NCI-H526 (cell line): Measurements from ENCODE around the gene SMOC1.

ENCODE experiments used
- DNase-seq, 2 experiments: peaks; one replicate each; lab custom pipeline; 2025; lab: John Stamatoyannopoulos, UW

The SMOC1 gene

GRCh38 chr14:70045310-70045709, 166.1 kb downstream of the SMOC1 start:
- DNase-seq: no peak

GRCh38 chr14:70045844-70046535, 166.8 kb downstream of the SMOC1 start:
- peak; percentile 46 to 91 for DNase-seq

- DNase-seq: no peak
These were observed 168.5 kb downstream of the SMOC1 start for GRCh38 chr14:70047598-70048312.

- no peak for DNase-seq
These were observed 169.1 kb downstream of the SMOC1 start for GRCh38 chr14:70048313-70048654.

DNA sequence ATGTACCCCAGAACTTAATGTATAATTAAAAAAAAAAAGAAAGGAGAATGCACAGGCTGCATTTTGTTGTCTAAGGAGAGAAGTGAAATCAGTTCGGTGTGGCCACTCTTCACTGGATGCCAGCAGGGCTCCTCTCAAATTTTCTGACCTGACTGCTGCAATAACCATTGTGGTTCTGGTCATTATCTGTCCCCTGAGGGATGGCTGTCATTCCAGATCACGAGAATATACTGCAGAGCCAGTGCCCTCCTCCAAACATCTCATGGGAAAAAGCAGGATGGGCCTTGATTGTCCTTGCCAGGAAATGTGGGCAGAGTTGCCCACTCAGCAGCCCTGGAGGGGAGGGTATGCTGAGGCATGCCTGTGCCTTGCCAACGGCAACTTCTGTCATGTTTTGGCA, 170.4 kb downstream of the SMOC1 start:
- no peak for DNase-seq

- no peak for DNase-seq
These were observed 170.9 kb downstream of the SMOC1 start for GRCh38 chr14:70050136-70050535.

- DNase-seq: no peak
These were observed 173.8 kb downstream of the SMOC1 start for GRCh38 chr14:70052990-70053389.

- no peak for DNase-seq
These were observed 178.4 kb downstream of the SMOC1 start for GRCh38 chr14:70057519-70058136.

GRCh38 chr14:70059545-70059944, 180.3 kb downstream of the SMOC1 start:
- no peak for DNase-seq

DNA sequence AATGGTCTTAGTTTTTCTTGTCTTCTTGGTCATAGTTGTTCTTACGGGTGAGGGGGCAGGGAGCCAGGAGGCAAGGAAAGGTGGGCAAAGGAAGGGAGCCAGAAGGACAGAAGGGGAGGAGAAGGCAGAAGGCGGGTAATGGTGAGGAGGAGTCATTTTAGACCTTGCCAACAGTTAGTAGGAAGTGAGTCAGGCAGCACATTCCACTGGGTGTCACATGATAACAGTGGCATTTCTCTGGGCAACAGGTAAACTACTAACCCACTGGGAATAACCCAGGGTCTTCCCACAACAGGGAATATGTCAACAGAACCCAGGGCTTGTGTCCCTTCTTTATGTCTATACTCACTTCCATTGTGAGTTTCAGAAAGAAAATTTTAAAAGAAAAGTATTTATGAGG, 181.9 kb downstream of the SMOC1 start:
- no peak for DNase-seq

DNA sequence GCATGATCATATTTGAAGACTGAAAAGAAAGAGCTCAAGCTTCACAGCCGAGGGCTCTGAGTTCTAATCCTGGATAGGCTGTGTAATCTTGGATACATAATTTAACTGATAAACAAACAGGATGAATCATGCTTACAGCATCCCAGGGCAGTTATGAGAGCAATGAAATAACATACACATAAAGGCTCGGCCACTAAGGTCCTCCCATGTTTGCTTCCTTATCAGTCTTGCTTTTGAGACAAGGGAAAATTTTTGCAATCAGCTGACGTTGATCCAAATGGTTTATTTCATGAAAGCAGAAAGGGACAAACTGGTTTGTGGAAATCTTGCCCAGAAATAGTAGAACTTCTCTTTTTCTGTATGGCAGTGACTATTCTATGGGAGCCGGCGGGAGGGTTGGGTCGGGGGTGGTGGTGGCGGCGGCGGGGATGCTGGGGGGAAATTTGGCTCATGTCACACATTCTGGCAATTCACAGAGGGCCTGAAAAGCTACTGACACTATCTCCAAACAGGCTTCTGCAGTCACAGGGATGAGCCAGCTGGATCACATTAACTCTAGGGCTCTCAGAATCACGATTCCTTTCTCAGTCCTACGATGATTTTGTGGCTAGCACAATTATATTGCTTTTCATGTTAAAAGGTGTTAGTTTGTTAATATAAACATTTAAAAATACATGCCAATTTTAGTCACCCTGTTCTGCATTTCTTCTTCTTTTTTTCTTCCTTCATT, 185.1 kb downstream of the SMOC1 start:
- DNase-seq: no peak

DNA sequence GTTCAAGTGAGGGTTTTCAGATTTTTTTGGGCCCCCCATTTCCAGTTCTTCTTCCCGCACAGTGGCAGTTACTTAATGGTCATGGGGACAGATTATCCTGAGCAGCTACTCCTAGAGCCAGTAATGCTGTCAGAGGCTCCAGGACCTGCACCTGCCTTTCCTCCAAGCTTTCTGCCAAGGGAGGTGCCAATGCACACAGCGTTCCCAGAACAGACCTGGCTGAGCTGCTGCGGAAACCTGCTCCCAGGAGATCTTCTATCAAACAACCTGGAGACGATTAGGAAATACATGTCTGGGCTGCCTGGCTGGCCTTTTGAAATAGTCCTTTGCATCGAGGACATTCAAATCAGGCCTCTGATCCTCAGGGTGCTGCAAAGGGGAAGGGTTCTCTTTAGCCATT, 188.6 kb downstream of the SMOC1 start:
- DNase-seq: no peak

- no peak for DNase-seq
These were observed 190.0 kb downstream of the SMOC1 start for GRCh38 chr14:70069186-70069585.

- peak; percentile 37 to 80 for DNase-seq
These were observed 194.8 kb downstream of the SMOC1 start for GRCh38 chr14:70073924-70074566.

GRCh38 chr14:70077005-70077404, 197.8 kb downstream of the SMOC1 start:
- DNase-seq: no peak

GRCh38 chr14:70077720-70078119, 198.5 kb downstream of the SMOC1 start:
- DNase-seq: no peak

GRCh38 chr14:70078329-70078728, 199.1 kb downstream of the SMOC1 start:
- no peak for DNase-seq

DNA sequence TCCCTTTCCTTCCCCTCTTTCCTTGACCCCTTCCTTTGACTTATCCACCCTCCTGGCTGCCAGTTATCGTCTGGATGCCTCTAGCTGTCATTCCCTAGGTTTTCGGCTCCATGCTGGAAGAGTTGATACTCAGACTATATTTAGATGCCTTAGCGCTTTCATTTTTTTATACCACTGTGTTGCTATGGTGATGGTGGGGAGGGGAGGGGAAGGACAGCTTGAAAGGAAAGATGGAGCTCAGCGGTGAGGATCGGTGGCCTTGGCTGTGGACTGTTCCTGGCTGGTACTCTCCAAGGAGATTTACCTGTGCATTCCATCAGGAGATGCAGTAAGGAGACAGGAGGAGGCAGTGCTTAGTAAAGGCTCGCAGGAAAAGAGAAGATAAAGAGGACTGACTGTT, 200.9 kb downstream of the SMOC1 start:
- no peak for DNase-seq
